B cell (primary cell): ENCODE data around the gene PSD. TPM values are rescaled to one million over a fixed set of nuclear protein-coding genes. Genes with fewer than 3 reads are reported as not detected.

Experiments used
- ATAC-seq: fragments of 200-7000 bp; cut with Tn5 transposase; one replicate; pipeline ENCODE4 v1.10.0; 2021; ENCODE audit warnings: low read depth, mild to moderate bottlenecking, moderate number of reproducible peaks, moderate library complexity
- CTCF ChIA-PET: fragments of 350-600 bp; sonication (Branson Sonifier 250); formaldehyde crosslinking; loops from one replicate; lab custom pipeline; 2021; ENCODE audit warnings: antibody characterized with exemption, inconsistent platforms; lab: Charles Lee
- POLR2A ChIA-PET: fragments of 350-600 bp; sonication (Branson Sonifier 250); formaldehyde crosslinking; loops from one replicate; lab custom pipeline; 2021; ENCODE audit warnings: antibody characterized with exemption; lab: Charles Lee
- DNase-seq: peaks from one replicate; pipeline ENCODE4 v3.0.0; 2013
- H2AFZ ChIP-seq: 2 replicates; pipeline ENCODE4 v1.6.1; 2012; ENCODE audit warnings: mild to moderate bottlenecking, low read depth, low read length; ENCODE audit not compliant: insufficient read depth, poor library complexity, severe bottlenecking
- H3K27ac ChIP-seq, 2 donors: 1 replicate in 1 of 2; 2 replicates in 1 of 2; pipeline ENCODE4 v1.5.1; 2012 to 2013; ENCODE audit warnings: low read length in 2 of 2, mild to moderate bottlenecking in 2 of 2, moderate library complexity in 1 of 2
- H3K27me3 ChIP-seq, 4 experiments: fragments of 200-600 bp in 1 of 4; sonication (generic) in 1 of 4; replicated peaks in 1 of 4; 1 replicate in 2 of 4; 2 replicates in 2 of 4; pipeline versions ENCODE4 v1.6.1 to v1.7.0; 2013 to 2016; ENCODE audit warnings: low read length in 3 of 4, mild to moderate bottlenecking in 2 of 4, mixed read lengths in 1 of 4, moderate library complexity in 1 of 4; ENCODE audit not compliant: insufficient read depth in 4 of 4, control insufficient read depth in 3 of 4; ENCODE audit errors: control extremely low read depth in 1 of 4
- H3K36me3 ChIP-seq, 2 experiments: replicated peaks in 1 of 2; 1 replicate in 1 of 2; 2 replicates in 1 of 2; pipeline versions ENCODE4 v1.6.1 to v1.7.1; 2013; ENCODE audit warnings: low read length in 1 of 2; ENCODE audit not compliant: insufficient read depth in 2 of 2, control insufficient read depth in 1 of 2; ENCODE audit errors: control extremely low read depth in 1 of 2, extremely low read depth in 1 of 2
- H3K4me1 ChIP-seq, 2 donors: fragments of 200-600 bp in 1 of 2; sonication (generic) in 1 of 2; 1 replicate in 1 of 2; 2 replicates in 1 of 2; pipeline versions ENCODE4 v1.5.1 to v1.6.1; 2013 to 2017; ENCODE audit warnings: low read length in 2 of 2; ENCODE audit not compliant: control insufficient read depth in 2 of 2, insufficient read depth in 2 of 2
- H3K4me2 ChIP-seq: replicated peaks from 2 replicates; pipeline ENCODE3; 2012; ENCODE audit warnings: mild to moderate bottlenecking, low read depth, low read length; ENCODE audit not compliant: poor library complexity, severe bottlenecking
- H3K4me3 ChIP-seq, 5 experiments: fragments of 200-600 bp in 1 of 5; sonication (generic) in 1 of 5; 1 replicate in 3 of 5; 2 replicates in 2 of 5; pipeline versions ENCODE4 v1.5.1 to v1.7.0; 2011 to 2016; ENCODE audit warnings: low read length in 4 of 5, mild to moderate bottlenecking in 4 of 5, low read depth in 2 of 5, control low read depth in 1 of 5, moderate library complexity in 1 of 5; ENCODE audit not compliant: insufficient read depth in 1 of 5; ENCODE audit errors: control extremely low read depth in 1 of 5, extremely low read depth in 1 of 5
- H3K79me2 ChIP-seq: fragments of 200-600 bp; sonication (generic); one replicate; pipeline ENCODE4 v1.6.0; 2016; ENCODE audit warnings: low read length; ENCODE audit not compliant: control insufficient read depth, insufficient read depth
- H3K9ac ChIP-seq: fragments of 200-600 bp; sonication (generic); 2 replicates; pipeline ENCODE4 v1.6.1; 2017; ENCODE audit warnings: mild to moderate bottlenecking, low read length, moderate library complexity
- H3K9me3 ChIP-seq, 3 donors: one replicate each; pipeline versions ENCODE4 v1.6.1 to v1.7.1; 2013; ENCODE audit warnings: low read length in 2 of 3; ENCODE audit not compliant: control insufficient read depth in 2 of 3, insufficient read depth in 1 of 3; ENCODE audit errors: control extremely low read depth in 1 of 3
- H4K20me1 ChIP-seq: 2 replicates; pipeline ENCODE4 v1.6.0; 2012; ENCODE audit warnings: mild to moderate bottlenecking, low read length; ENCODE audit not compliant: insufficient read depth, control insufficient read depth, poor library complexity, severe bottlenecking
- H3K27ac Mint-ChIP-seq: one replicate; pipeline ENCODE4 v1.8.0; 2021; ENCODE audit warnings: mixed read lengths
- H3K27me3 Mint-ChIP-seq: one replicate; pipeline ENCODE4 v1.8.0; 2021; ENCODE audit warnings: mixed read lengths
- H3K4me1 Mint-ChIP-seq: one replicate; pipeline ENCODE4 v1.8.0; 2021; ENCODE audit warnings: mixed read lengths
- H3K4me3 Mint-ChIP-seq: one replicate; pipeline ENCODE4 v1.8.0; 2021; ENCODE audit warnings: mixed read lengths
- H3K9me3 Mint-ChIP-seq: one replicate; pipeline ENCODE4 v1.8.0; 2022; ENCODE audit warnings: mixed read lengths; ENCODE audit not compliant: insufficient read depth
- EZH2 ChIP-seq: IDR thresholded peaks from 2 replicates; pipeline ENCODE4 v1.6.1; 2012; ENCODE audit warnings: borderline replicate concordance, low read depth, mild to moderate bottlenecking, moderate library complexity, low read length; ENCODE audit not compliant: insufficient read depth, poor library complexity, severe bottlenecking
- WGBS: methylation state at CpG from one replicate; pipeline ENCODE4 v1.1.5; 2013; ENCODE audit warnings: missing lambda C conversion rate; ENCODE audit not compliant: insufficient coverage; 5-methylcytosine and 5-hydroxymethylcytosine counted together
- intact Hi-C: fragments of 100-400 bp; cut with micrococcal nuclease; formaldehyde crosslinking; loops from one replicate; pipeline ENCODE4 v1.10.0; 2022
- polyA plus RNA-seq: library from polyadenylated mRNA; depleted of rRNA; stranded (reverse); fragments of >200 nt; gene quantifications from 2 replicates; pipeline ENCODE4 v1.2.3, GENCODE V29; 2012
- total RNA-seq, 2 donors: library from RNA; stranded (reverse); fragments of 120-200 nt in 1 of 2; gene quantifications; 1 replicate in 1 of 2; 2 replicates in 1 of 2; pipeline versions ENCODE4 v1.2.3 to v1.2.4, GENCODE V29; 2013 to 2022
- TF ChIP-seq, protein P1 (sequence below): fragments of 200-600 bp; IDR thresholded peaks from one replicate; pipeline ENCODE4 v1.8.0; 2022; ENCODE audit warnings: antibody characterized with exemption, mild to moderate bottlenecking

Gene PSD
- total and polyA plus RNA-seq, 2 donors (not counting 1 experiment from before 2014, with no cell fraction given): 0.52 to 0.81 TPM

DNA sequence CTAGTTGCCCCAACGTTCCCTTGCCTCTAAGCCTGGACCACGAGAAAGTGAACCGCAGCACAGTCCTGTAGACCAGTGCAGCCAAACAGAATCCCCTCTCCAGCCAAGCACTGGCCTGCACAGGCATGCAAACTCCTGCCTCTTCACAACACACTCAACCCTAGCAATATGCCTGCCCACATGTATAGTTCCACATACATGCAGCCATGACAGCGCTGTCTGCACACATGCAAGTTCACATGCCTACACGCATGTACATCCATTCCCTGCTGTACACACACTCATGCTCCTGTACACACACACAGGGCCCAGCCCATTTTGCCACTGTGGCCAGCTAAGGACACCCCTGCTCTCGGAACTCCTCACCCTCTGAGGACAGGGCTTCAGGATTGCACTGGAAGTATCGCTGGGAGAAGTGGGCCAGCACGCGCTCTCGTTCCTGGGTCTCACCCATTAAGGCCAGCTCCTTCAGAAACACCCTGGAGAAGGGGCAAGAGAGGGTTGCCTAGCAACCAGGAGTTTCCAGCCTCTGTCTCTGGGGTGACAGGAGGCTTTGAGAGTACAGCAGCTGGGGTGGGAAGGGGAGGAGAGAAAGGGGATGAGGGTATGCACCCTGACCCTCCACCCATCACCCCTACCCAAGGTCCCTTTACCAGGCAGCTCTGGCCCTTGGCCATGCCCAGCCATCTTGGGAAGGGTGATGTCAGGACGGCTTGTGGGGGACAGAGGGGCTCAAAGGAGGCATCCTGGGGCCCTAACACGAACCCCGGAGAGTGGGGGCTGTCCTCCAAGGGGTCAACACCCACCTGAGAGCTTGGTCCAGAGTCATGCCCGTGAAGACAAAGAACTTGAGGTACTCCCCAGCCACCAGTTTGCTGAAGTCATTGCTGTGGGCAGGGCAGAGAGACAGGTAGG lies 7.0 kb downstream of the PSD start:
- no peak for ATAC-seq

More for the DNA sequence above, 7.0 kb downstream of the PSD start:
- intact Hi-C loops: no loop called here
- Histone ChIP-seq H3K9ac (no peak overlapping the region), H3K36me3 (no peaks in the 10 kb centered on the region), H3K9me3 (peaks cover 0 to 23% (median 0%) of the 10 kb centered on the region in 3 donors), H3K27ac (no peak overlapping the region), H4K20me1 (no peaks in the 10 kb centered on the region), H3K4me2 (no peak overlapping the region), H3K79me2 (no peaks in the 10 kb centered on the region), H3K4me1 (peaks cover 26 to 33% of the 10 kb centered on the region in 2 donors), H2AFZ (no peak overlapping the region), H3K4me3 (no peak overlapping the region), H3K27me3 (peaks cover 0 to 86% (median 47%) of the 10 kb centered on the region in 4 experiments)
- Mint-ChIP-seq H3K4me1 (peaks cover 29% of the 10 kb centered on the region), H3K4me3 (peak overlapping the region; percentile 79), H3K9me3 (no peaks in the 10 kb centered on the region), H3K27ac (peak overlapping the region; percentile 46), H3K27me3 (peaks cover 63% of the 10 kb centered on the region)
- WGBS: 92% methylated on average over 11 of the region's 14 CpGs
- peak; percentile 31 for DNase-seq
- CTCF ChIA-PET: interaction anchor here (0.8 to 5.0 kb wide), 6 partner anchors 8 to 67 kb away, joined by 3 to 35 read pairs (median 7); partner anchors contain the start of gene FBXL15
- POLR2A ChIA-PET: interaction anchor here (1.0 to 3.3 kb wide), 3 partner anchors 9 to 39 kb away, joined by 3 to 14 read pairs (median 3); partner anchors contain the start of gene FBXL15
- TF ChIP-seq EZH2: no peak
- TF ChIP-seq, protein P1, sequence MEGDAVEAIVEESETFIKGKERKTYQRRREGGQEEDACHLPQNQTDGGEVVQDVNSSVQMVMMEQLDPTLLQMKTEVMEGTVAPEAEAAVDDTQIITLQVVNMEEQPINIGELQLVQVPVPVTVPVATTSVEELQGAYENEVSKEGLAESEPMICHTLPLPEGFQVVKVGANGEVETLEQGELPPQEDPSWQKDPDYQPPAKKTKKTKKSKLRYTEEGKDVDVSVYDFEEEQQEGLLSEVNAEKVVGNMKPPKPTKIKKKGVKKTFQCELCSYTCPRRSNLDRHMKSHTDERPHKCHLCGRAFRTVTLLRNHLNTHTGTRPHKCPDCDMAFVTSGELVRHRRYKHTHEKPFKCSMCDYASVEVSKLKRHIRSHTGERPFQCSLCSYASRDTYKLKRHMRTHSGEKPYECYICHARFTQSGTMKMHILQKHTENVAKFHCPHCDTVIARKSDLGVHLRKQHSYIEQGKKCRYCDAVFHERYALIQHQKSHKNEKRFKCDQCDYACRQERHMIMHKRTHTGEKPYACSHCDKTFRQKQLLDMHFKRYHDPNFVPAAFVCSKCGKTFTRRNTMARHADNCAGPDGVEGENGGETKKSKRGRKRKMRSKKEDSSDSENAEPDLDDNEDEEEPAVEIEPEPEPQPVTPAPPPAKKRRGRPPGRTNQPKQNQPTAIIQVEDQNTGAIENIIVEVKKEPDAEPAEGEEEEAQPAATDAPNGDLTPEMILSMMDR: no peak
